Endothelial cell of umbilical vein (primary cell): ENCODE results near the gene SLC49A3.

Experiments
- CTCF ChIP-seq, 2 donors: IDR thresholded peaks; 1 replicate in 1 of 2; 2 replicates in 1 of 2; pipeline ENCODE4 v1.5.1; 2011; ENCODE audit warnings: low read length in 2 of 2, mild to moderate bottlenecking in 2 of 2, moderate library complexity in 2 of 2, control low read depth in 1 of 2, inconsistent platforms in 1 of 2, low read depth in 1 of 2; ENCODE audit not compliant: insufficient read depth in 1 of 2; ENCODE audit errors: extremely low read depth in 1 of 2
- EZH2 ChIP-seq: IDR thresholded peaks from 2 replicates; pipeline ENCODE4 v1.6.1; 2012; ENCODE audit warnings: borderline replicate concordance, low read depth, mild to moderate bottlenecking, moderate library complexity, low read length, inconsistent platforms; ENCODE audit not compliant: severe bottlenecking
- GATA2 ChIP-seq: IDR thresholded peaks from 2 replicates; pipeline ENCODE4 v1.7.0; 2011; ENCODE audit warnings: low read depth, mild to moderate bottlenecking, moderate library complexity, mixed read lengths, low read length; ENCODE audit not compliant: insufficient read length, insufficient read depth
- POLR2AphosphoS5 ChIP-seq: IDR thresholded peaks from 2 replicates; pipeline ENCODE4 v1.6.1; 2012; ENCODE audit warnings: low read depth, mild to moderate bottlenecking, control low read depth, low read length, moderate library complexity; ENCODE audit not compliant: insufficient read depth

DNA sequence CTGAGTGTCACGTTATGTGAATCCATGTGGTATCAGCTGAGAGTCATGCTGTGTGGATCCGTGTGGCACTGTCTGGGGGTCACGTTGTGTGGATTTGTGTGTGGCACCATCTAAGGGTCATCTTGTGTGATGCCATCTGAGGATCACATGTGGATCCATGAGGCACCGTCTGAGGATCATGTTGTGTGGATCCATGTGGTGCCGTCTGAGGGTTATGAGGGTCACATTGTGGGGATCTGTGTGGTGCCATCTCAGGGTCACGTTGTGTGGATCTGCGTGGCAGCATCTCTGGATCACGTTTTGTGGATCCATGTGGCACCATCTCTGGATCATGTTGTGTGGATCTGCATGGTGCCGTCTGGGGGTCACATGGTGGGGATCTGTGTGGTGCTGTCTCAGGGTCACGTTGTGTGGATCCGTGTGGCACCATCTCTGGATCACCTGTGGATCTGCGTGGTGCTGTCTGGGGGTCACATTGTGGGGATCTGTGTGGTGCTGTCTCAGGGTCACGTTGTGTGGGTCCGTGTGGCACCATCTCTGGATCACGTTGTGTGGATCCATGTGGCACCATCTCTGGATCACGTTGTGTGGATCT is 56.7 kb downstream of the SLC49A3 start:
- TF ChIP-seq GATA2 (no peak), POLR2AphosphoS5 (no peak), CTCF (IDR thresholded peaks at IDR 0.05; ENCODE audit: extremely low read depth in 1 of 2, insufficient read depth in 1 of 2, low read depth in 1 of 2, low read length in 2 of 2) (no peak), EZH2 (no peak)
